DMS153 (cell line): Measurements from ENCODE around the gene PLCL1.
"Not testable (repeated sequence)": the region's sequence is repeated elsewhere in the genome, so short reads cannot be mapped to it uniquely, and the experiment has no call there.

ENCODE experiments used
- DNase-seq: peaks from one replicate; lab custom pipeline; 2025; lab: John Stamatoyannopoulos, UW

Gene PLCL1

DNA sequence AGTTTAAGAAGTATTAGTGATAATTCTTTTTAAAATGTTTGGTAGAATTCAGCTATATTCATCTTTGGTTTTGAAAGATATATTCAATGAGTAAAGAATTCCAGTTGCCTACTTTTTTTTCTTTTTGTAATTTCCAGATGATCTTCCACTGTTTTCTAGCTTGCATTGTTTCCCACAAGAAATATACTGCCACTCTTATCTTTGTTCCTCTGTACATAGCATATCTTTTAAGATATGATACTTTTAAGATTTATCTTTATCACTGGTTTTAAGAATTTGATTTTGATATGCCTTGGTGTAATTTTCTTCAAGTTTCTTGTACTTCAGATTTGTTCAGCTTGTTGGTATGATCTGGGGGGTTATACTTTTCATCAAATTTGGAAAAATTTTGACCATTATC lies 374.4 kb downstream of the PLCL1 start:
- no peak for DNase-seq

DNA sequence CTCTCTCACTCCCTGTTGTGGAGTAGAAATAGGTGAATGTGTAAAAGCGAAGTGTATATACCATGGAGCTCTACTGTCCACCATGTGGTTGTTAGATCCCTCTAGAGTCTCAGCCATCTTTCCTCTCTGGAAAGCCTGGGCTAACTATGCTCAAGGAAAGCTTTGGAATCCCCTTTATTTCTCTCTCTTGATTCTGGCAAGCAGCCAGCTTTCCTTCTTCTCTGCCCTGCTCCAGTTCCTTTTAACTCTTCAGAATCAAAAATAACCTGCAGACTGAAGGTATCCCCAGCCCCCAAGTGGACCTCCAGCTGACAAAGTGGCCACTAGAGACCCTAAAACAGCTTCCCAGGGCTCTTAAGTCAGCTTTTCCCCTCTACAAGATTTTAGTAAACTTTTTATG lies 381.9 kb downstream of the PLCL1 start:
- DNase-seq: no peak

DNA sequence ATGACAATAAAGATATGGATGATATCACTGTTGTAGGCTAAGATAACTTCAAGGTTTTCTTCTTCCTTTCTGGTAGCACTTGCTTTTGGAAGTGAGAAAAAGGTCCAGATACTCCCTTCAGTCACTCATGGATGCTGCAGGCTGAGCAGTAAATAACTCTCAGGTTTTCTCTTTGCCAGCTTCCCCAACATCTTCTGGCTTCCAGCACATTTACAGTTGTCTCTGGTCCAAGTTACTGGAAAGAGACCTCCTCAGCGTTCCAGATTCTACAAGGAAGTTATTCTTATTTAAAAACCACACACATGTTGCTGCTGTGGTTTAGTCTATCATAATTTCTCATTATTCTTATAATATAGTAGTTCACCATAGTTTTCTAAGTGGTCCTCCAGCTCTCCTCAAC lies 383.4 kb downstream of the PLCL1 start:
- no peak for DNase-seq

DNA sequence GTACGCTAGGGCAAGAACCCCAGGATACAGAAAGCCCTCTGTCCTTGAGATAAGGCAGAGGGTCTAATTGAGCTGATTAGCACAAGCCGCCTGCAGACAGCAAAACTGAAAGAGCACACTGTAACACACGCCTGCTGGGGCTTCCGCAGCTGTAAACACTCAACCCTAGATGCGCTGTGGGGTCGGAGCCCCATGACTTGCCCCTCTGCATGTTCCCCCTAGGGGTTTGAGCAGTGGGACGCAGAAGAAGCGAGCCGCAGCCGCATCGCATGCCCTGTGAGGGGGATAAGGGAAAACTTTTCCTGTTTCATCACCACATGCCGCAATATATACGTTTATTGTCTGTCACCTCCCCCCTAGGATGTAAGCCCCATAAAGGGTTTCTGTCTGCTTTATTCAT lies 384.6 kb downstream of the PLCL1 start:
- DNase-seq: no peak

DNA sequence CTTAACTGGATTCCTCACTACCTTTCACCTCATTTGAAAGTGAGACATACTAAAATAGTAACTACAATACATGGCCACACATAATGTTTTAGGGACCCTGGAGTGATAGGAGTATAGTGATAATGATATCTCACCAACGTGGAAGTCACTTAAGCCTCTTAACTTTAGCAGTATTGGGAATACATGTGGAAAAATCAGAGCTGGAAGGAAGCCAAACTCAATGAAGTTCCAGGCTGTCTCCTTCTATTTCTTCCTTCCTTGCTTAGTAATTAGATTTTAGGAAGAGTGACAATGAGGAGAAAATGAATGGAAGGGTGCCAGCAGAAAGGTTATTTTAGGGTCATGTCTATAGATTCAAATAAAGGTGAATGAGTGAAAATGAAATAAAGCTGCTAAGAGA lies 387.3 kb downstream of the PLCL1 start:
- DNase-seq: no peak

DNA sequence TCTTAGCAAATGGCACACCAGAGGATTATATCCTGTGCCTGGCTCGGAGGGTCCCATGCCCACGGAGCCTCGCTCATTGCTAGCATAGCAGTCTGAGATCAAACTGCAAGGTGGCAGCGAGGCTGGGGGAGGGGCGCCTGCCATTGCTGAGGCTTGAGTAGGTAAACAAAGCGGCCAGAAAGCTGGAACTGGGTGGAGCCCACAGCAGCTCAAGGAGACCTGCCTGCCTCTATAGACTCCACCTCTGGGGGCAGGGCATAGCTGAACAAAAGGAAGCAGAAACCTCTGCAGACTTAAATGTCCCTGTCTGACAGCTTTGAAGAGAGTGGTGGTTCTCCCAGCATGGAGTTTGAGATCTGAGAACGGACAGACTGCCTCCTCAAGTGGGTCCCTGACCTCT lies 392.2 kb downstream of the PLCL1 start:
- not testable (repeated sequence) for DNase-seq
